SK-N-SH (cell line): ENCODE measurements around the gene CBFA2T2. TPM values are rescaled to one million over a fixed set of nuclear protein-coding genes. Genes with fewer than 3 reads are reported as not detected.

ENCODE experiments used
- CTCF ChIA-PET: fragments of 300-600, 350-600 bp; formaldehyde crosslinking; extraction: SDS; loops from one replicate; lab custom pipeline; 2021; lab: Yijun Ruan, JAX
- POLR2A ChIA-PET: fragments of 350-600 bp; sonication (Branson Sonifier 250); formaldehyde crosslinking; extraction: SDS; loops from one replicate; lab custom pipeline; 2020; ENCODE audit warnings: antibody characterized with exemption, inconsistent platforms; lab: Yijun Ruan, JAX
- DNase-seq: peaks from one replicate; pipeline ENCODE4 v3.0.0; 2012
- H2AFZ ChIP-seq: fragments of 200-600 bp; sonication (generic); 2 replicates; pipeline ENCODE4 v1.8.1; 2016; ENCODE audit warnings: antibody characterized with exemption, mild to moderate bottlenecking, low read depth
- H3F3A ChIP-seq: fragments of 200-600 bp; sonication (generic); replicated peaks from 2 replicates; pipeline ENCODE3; 2016; ENCODE audit warnings: antibody characterized with exemption, mild to moderate bottlenecking; ENCODE audit not compliant: insufficient read depth
- H3K27ac ChIP-seq, 2 experiments: fragments of 200-500 bp in 1 of 2; fragments of 200-600 bp in 1 of 2; sonication (Bioruptor generic) in 1 of 2; sonication (generic), shearing (Covaris generic) in 1 of 2; 2 replicates each; pipeline versions ENCODE4 v1.5.1 to v1.6.1; 2014 to 2016; ENCODE audit warnings: low read depth in 2 of 2, inconsistent platforms in 1 of 2, low read length in 1 of 2, mild to moderate bottlenecking in 1 of 2, mixed read lengths in 1 of 2
- H3K27me3 ChIP-seq: fragments of 200-600 bp; sonication (generic), shearing (Covaris generic); 2 replicates; pipeline ENCODE4 v1.6.1; 2016; ENCODE audit warnings: mixed run types; ENCODE audit not compliant: insufficient read depth
- H3K36me3 ChIP-seq, 2 experiments: fragments of 200-500 bp in 1 of 2; fragments of 200-600 bp in 1 of 2; sonication (Bioruptor generic) in 1 of 2; sonication (generic) in 1 of 2; replicated peaks in 1 of 2; 2 replicates each; pipeline versions ENCODE3 to v1.5.1; 2014 to 2016; ENCODE audit warnings: low read length in 1 of 2, mild to moderate bottlenecking in 1 of 2; ENCODE audit not compliant: insufficient read depth in 2 of 2, control insufficient read depth in 1 of 2
- H3K4me1 ChIP-seq, 2 experiments: fragments of 200-500 bp in 1 of 2; fragments of 200-600 bp in 1 of 2; sonication (Bioruptor generic) in 1 of 2; sonication (generic), shearing (Covaris generic) in 1 of 2; 2 replicates each; pipeline versions ENCODE4 v1.5.1 to v1.6.1; 2014 to 2016; ENCODE audit warnings: low read depth in 1 of 2, low read length in 1 of 2, mixed run types in 1 of 2; ENCODE audit not compliant: insufficient read depth in 2 of 2, control insufficient read depth in 1 of 2
- H3K4me2 ChIP-seq: fragments of 200-600 bp; sonication (generic), shearing (Covaris generic); 2 replicates; pipeline ENCODE4 v1.6.1; 2017; ENCODE audit warnings: mixed run types
- H3K4me3 ChIP-seq, 2 experiments: fragments of 200-500 bp in 1 of 2; fragments of 200-600 bp in 1 of 2; sonication (Bioruptor generic) in 1 of 2; sonication (generic), shearing (Covaris generic) in 1 of 2; 2 replicates each; pipeline versions ENCODE4 v1.5.1 to v1.8.1; 2014 to 2016; ENCODE audit warnings: low read depth in 2 of 2, inconsistent platforms in 1 of 2, low read length in 1 of 2, mild to moderate bottlenecking in 1 of 2, mixed read lengths in 1 of 2, moderate library complexity in 1 of 2
- H3K79me2 ChIP-seq: fragments of 200-600 bp; sonication (generic); 2 replicates; pipeline ENCODE4 v1.8.1; 2017; ENCODE audit warnings: mild to moderate bottlenecking; ENCODE audit not compliant: insufficient read depth
- H3K9ac ChIP-seq: fragments of 200-600 bp; sonication (generic); 2 replicates; pipeline ENCODE4 v1.6.1; 2017; ENCODE audit warnings: mixed run types
- H3K9me2 ChIP-seq: fragments of 200-600 bp; sonication (generic); 2 replicates; pipeline ENCODE4 v1.6.1; 2017; ENCODE audit warnings: mixed run types
- H3K9me3 ChIP-seq: fragments of 200-600 bp; sonication (generic); 2 replicates; pipeline ENCODE4 v1.6.1; 2017; ENCODE audit warnings: mixed run types, mild to moderate bottlenecking, moderate library complexity
- H4K20me1 ChIP-seq: fragments of 200-600 bp; sonication (generic); 2 replicates; pipeline ENCODE4 v1.6.1; 2017; ENCODE audit warnings: mild to moderate bottlenecking, mixed run types; ENCODE audit not compliant: insufficient read depth
- CHD2 ChIP-seq: fragments of 150-350 bp; IDR thresholded peaks from 2 replicates; pipeline ENCODE4 v1.6.1; 2018; ENCODE audit warnings: low read length; ENCODE audit not compliant: partially characterized antibody
- ELF1 ChIP-seq: IDR thresholded peaks from 2 replicates; pipeline ENCODE4 v1.4.0; 2012
- EP300 ChIP-seq, 2 experiments: IDR thresholded peaks; 2 replicates each; pipeline versions ENCODE4 v1.4.0 to v1.6.1; 2012; ENCODE audit warnings: borderline replicate concordance in 1 of 2, low read depth in 1 of 2, low read length in 1 of 2
- FOSL2 ChIP-seq: IDR thresholded peaks from 2 replicates; pipeline ENCODE4 v1.4.0; 2012; ENCODE audit warnings: low read depth, mild to moderate bottlenecking, moderate library complexity, borderline replicate concordance
- GABPA ChIP-seq: IDR thresholded peaks from 2 replicates; pipeline ENCODE4 v1.4.0; 2012; ENCODE audit warnings: low read depth, mild to moderate bottlenecking
- MEF2A ChIP-seq: IDR thresholded peaks from 2 replicates; pipeline ENCODE4 v1.4.0; 2012; ENCODE audit warnings: low read depth, borderline replicate concordance
- MXI1 ChIP-seq: IDR thresholded peaks from 2 replicates; pipeline ENCODE4 v1.6.1; 2012; ENCODE audit warnings: mild to moderate bottlenecking, low read depth, low read length, improper control_type of control experiment
- NRF1 ChIP-seq: IDR thresholded peaks from 2 replicates; pipeline ENCODE4 v1.6.1; 2012; ENCODE audit warnings: low read depth, mild to moderate bottlenecking, low read length
- POLR2AphosphoS5 ChIP-seq: IDR thresholded peaks from 2 replicates; pipeline ENCODE4 v1.6.1; 2012; ENCODE audit warnings: low read depth, low read length
- RFX5 ChIP-seq: IDR thresholded peaks from 2 replicates; pipeline ENCODE4 v1.6.1; 2012; ENCODE audit warnings: mild to moderate bottlenecking, improper control_type of control experiment, low read length
- SMC3 ChIP-seq: IDR thresholded peaks from 2 replicates; pipeline ENCODE4 v1.6.1; 2012; ENCODE audit warnings: low read depth, low read length, improper control_type of control experiment
- TAF1 ChIP-seq: IDR thresholded peaks from 2 replicates; pipeline ENCODE4 v1.6.1; 2012; ENCODE audit warnings: low read depth, mild to moderate bottlenecking, low read length, moderate library complexity, borderline replicate concordance
- WGBS: methylation state at CpG from one replicate; pipeline ENCODE4 v1.1.6; 2017; ENCODE audit warnings: low lambda C conversion rate; 5-methylcytosine and 5-hydroxymethylcytosine counted together
- polyA plus RNA-seq, 3 experiments: library from polyadenylated mRNA; depleted of rRNA; stranded (reverse); fragments of >200 nt; gene quantifications; 2 replicates each; pipeline ENCODE4 v1.2.3, GENCODE V29; 2012
- TF ChIP-seq, protein P1 (sequence below): IDR thresholded peaks from 2 replicates; pipeline ENCODE4 v1.4.0; 2012; ENCODE audit warnings: low read depth, borderline replicate concordance
- TF ChIP-seq, protein P2 (sequence below): IDR thresholded peaks from 2 replicates; pipeline ENCODE4 v1.4.0; 2012; ENCODE audit warnings: low read depth
- TF ChIP-seq, protein P3 (sequence below): fragments of 150-350 bp; IDR thresholded peaks from 2 replicates; pipeline ENCODE4 v1.6.1; 2016; ENCODE audit warnings: mild to moderate bottlenecking, low read depth, low read length
- TF ChIP-seq, protein P4 (sequence below): fragments of 200-600 bp; sonication (generic); IDR thresholded peaks from 2 replicates; pipeline ENCODE4 v1.6.1; 2017; ENCODE audit warnings: antibody characterized with exemption, mild to moderate bottlenecking, moderate library complexity

The CBFA2T2 gene
- polyA plus RNA-seq, 1 of the 3 experiments (the other 2 are of a cell fraction), result 11.0 TPM

DNA sequence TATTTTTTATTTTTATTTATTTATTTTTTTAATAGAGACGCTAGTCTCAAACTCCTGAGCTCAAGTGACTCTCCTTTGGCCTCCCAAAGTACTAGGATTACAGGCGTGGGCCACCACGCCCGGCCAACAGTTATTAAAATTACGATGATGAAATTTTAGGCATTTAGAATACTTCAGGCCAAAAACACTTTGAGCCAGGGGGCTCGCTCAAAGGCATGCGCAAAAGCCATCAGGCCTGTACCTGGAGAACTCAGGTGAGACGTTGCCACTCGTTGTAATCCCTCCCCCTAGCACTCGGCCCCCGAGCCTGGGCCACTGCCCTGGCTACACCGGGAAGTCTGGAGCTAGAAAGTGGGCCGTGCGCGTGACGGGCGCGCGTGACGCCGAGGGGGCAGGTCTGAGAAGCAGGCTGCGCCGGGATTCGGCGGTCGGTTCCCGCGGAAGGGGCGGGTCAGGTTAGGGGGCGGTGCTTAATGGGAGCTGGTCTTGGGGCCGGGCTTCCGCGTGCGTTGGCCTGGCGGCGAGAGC, 337 bp upstream of the CBFA2T2 start:
- CTCF ChIA-PET, result interaction anchor here (0.8 to 1.4 kb wide), 5 partner anchors 9 to 179 kb away, joined by 3 to 5 read pairs (median 4); no protein-coding TSS in a partner anchor
- 34% methylated on average over 8 of the region's 36 CpGs for WGBS
- peaks cover 41% of the 10 kb centered on the region for H3K79me2 ChIP-seq
- peaks cover 0 to 3% of the 10 kb centered on the region in 2 experiments; a peak in 2 of 4 replicates for H3K4me1 ChIP-seq
- peak; percentile 99 for DNase-seq
- peaks cover 0 to 4% of the 10 kb centered on the region in 2 experiments for H3K36me3 ChIP-seq
- no peaks in the 10 kb centered on the region for H3K9me2 ChIP-seq
- no peaks in the 10 kb centered on the region for H3K9me3 ChIP-seq
- H3K27ac ChIP-seq, result peak overlapping the region; percentile 55 to 85
- peak overlapping the region; percentile 69; the same call in 1 of the 2 replicates for H3K9ac ChIP-seq
- POLR2A ChIA-PET, result interaction anchor here (0.5 to 2.1 kb wide), 14 partner anchors 10 to 179 kb away, joined by 3 to 12 read pairs (median 4); partner anchors contain the start of genes ACTL10 and SNTA1
- H3K27me3 ChIP-seq, result no peaks in the 10 kb centered on the region
- TF ChIP-seq EP300 (IDR thresholded peaks at IDR 0.05; ENCODE audit: borderline replicate concordance in 1 of 2, low read depth in 1 of 2, low read length in 1 of 2), result no peak
- peak; percentile 70 for TF ChIP-seq NRF1
- TF ChIP-seq POLR2AphosphoS5, result peak; percentile 95
- TF ChIP-seq MXI1, result peak; percentile 73; the same call in 1 of the 2 replicates
- no peak for TF ChIP-seq FOSL2
- peak; percentile 39; the same call in 1 of the 2 replicates for TF ChIP-seq GABPA
- TF ChIP-seq RFX5, result peak; percentile 56; the same call in 1 of the 2 replicates
- peak; percentile 56; the same call in 1 of the 2 replicates for TF ChIP-seq TAF1
- TF ChIP-seq, protein P1, sequence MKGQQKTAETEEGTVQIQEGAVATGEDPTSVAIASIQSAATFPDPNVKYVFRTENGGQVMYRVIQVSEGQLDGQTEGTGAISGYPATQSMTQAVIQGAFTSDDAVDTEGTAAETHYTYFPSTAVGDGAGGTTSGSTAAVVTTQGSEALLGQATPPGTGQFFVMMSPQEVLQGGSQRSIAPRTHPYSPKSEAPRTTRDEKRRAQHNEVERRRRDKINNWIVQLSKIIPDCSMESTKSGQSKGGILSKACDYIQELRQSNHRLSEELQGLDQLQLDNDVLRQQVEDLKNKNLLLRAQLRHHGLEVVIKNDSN, result peak; percentile 67; the same call in 1 of the 2 replicates
- TF ChIP-seq, protein P2, sequence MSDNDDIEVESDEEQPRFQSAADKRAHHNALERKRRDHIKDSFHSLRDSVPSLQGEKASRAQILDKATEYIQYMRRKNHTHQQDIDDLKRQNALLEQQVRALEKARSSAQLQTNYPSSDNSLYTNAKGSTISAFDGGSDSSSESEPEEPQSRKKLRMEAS, result peak; percentile 25
- TF ChIP-seq, protein P3, sequence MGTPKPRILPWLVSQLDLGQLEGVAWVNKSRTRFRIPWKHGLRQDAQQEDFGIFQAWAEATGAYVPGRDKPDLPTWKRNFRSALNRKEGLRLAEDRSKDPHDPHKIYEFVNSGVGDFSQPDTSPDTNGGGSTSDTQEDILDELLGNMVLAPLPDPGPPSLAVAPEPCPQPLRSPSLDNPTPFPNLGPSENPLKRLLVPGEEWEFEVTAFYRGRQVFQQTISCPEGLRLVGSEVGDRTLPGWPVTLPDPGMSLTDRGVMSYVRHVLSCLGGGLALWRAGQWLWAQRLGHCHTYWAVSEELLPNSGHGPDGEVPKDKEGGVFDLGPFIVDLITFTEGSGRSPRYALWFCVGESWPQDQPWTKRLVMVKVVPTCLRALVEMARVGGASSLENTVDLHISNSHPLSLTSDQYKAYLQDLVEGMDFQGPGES, result no peak
- TF ChIP-seq ELF1, result peak; percentile 48; the same call in 1 of the 2 replicates
- TF ChIP-seq, all 33 proteins: peak for 9
- peak overlapping the region; percentile 78 for H3K4me2 ChIP-seq
- H2AFZ ChIP-seq, result peak overlapping the region; percentile 99
- H4K20me1 ChIP-seq, result peaks cover 9% of the 10 kb centered on the region; the same call in 1 of the 2 replicates
- H3F3A ChIP-seq, result no peaks in the 10 kb centered on the region
- peak overlapping the region; percentile 46 to 75 for H3K4me3 ChIP-seq

DNA sequence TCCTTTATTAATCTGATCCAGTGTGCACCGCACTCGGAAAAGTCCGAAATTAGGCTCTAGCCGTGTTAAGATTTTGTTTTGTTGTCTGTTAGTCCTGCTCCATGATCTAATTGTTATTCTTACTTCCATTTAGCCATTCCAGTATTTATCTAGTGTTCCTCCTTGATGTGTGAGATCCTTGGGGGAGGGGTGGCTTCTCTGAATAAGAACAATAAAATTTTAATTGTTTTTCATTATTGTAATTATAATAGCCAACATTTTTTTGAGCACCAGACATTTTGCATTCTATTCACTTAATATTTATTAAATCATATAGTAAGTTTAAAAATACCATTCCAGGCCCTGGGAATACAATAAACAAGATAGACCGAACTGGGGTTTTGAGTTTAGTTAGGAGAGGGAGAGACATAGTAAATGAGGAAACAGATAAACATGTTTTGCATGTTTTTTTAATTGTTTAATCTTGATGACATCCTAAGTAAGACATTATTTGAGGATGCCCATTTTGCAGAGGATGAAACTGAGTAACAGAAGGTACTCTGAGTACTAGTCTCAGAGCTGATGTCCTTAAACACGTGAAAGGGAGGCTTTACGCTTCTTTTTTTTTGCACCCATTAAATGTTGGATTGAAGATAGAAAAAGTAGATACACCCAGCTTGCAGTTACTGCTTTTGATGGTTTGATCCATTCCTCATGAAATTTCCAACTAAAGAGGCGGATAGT, 1.2 kb downstream of the CBFA2T2 start:
- Histone ChIP-seq H3K79me2 (peaks cover 55% of the 10 kb centered on the region), H3K27ac (peak overlapping the region; percentile 71 to 74; a peak in 2 of 4 replicates), H3K4me2 (peak overlapping the region; percentile 81), H4K20me1 (peaks cover 9% of the 10 kb centered on the region; the same call in 1 of the 2 replicates), H3K9ac (peak overlapping the region; percentile 86), H3F3A (no peaks in the 10 kb centered on the region), H2AFZ (peak overlapping the region; percentile 54), H3K36me3 (peaks cover 0 to 7% of the 10 kb centered on the region in 2 experiments), H3K9me3 (no peaks in the 10 kb centered on the region), H3K27me3 (no peaks in the 10 kb centered on the region), H3K9me2 (no peaks in the 10 kb centered on the region), H3K4me1 (peaks cover 2 to 3% of the 10 kb centered on the region in 2 experiments; a peak in 2 of 4 replicates), H3K4me3 (peak overlapping the region; percentile 66 to 84)
- 44% methylated on average over 8 of the region's 8 CpGs for WGBS
- ChIA-PET CTCF (interaction anchor here (1.3 kb wide), 1 partner anchor 34 kb away, joined by 3 read pairs; no protein-coding TSS in a partner anchor), POLR2A (interaction anchor here (1.1 to 2.1 kb wide), 3 partner anchors 10 to 88 kb away, joined by 3 to 11 read pairs (median 11); no protein-coding TSS in a partner anchor)
- TF ChIP-seq, protein P3, result no peak
- TF ChIP-seq, protein P4, sequence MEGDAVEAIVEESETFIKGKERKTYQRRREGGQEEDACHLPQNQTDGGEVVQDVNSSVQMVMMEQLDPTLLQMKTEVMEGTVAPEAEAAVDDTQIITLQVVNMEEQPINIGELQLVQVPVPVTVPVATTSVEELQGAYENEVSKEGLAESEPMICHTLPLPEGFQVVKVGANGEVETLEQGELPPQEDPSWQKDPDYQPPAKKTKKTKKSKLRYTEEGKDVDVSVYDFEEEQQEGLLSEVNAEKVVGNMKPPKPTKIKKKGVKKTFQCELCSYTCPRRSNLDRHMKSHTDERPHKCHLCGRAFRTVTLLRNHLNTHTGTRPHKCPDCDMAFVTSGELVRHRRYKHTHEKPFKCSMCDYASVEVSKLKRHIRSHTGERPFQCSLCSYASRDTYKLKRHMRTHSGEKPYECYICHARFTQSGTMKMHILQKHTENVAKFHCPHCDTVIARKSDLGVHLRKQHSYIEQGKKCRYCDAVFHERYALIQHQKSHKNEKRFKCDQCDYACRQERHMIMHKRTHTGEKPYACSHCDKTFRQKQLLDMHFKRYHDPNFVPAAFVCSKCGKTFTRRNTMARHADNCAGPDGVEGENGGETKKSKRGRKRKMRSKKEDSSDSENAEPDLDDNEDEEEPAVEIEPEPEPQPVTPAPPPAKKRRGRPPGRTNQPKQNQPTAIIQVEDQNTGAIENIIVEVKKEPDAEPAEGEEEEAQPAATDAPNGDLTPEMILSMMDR, result no peak
- no peak for TF ChIP-seq SMC3
- TF ChIP-seq MEF2A, result no peak
- TF ChIP-seq CHD2, result no peak
- no peak for DNase-seq
